ENCODE data around the gene GABBR2.
A peak's percentile ranks its signal among the peaks of the same experiment; 100 is the strongest.

The GABBR2 gene

DNA sequence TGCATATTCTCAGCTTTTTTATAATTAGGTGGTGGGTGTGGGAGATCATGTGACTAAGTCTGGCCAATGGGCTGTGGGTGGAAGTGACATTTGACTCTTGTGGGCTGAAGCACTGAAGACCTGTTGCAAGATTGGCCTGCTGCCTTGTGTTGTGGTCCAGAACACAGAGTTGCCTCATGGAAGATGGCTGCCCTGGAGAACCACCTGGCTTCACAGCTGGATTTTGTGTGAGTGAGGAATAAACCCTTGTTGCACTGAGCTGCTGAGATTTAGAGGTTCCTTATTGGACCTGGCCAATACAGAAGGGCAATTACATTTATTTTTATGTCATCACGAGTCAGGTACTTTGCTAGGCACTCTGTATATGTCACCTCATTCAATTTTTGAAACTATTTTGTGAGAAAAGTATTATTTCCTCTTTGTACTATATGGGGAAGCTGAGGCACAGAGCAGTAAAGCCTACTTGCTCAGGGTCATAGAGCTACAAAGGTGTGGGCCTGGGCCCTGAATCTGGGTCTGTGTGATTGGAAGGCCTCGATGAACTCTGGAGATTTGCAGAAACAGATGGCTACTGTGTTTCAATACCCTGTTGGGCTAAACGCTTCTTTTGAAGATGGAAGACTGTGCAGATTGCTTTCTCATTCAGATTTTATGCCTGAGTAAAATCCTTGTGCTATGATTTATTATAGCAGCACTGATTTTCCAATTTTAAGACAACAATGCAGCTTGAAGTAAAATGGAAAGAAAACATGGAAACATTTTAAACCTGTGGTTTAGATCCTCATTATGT lies 382.1 kb downstream of the GABBR2 start:
- Mint-ChIP-seq H3K27ac (no peak overlapping the region), H3K9me3 (no peaks in the 10 kb centered on the region), H3K4me3 (no peak overlapping the region), H3K27me3 (peaks cover 3% of the 10 kb centered on the region), H3K4me1 (peaks cover 2% of the 10 kb centered on the region), H3K36me3 (no peaks in the 10 kb centered on the region)
- CTCF ChIA-PET = interaction anchor here (1.9 kb wide), 1 partner anchor 11 kb away, joined by 8 read pairs; no protein-coding TSS in a partner anchor
- no peak for DNase-seq

DNA sequence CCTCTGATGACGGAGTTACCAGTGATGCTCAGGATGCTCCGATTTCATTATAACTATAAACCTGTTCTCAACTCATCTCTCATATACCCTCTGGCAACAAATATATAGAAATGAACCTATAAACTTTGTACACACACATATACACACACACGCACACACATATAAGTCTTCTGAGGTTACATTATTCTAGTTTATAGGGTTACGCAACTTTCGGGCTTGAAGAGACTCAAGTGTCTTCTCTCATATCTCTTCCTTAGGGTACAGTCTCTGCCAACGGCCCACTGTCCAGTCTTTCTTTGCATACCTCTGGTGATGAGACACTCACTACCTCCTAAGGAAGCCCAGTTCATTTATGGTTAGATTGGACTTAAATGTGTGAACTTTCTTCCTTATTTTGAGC lies 383.9 kb downstream of the GABBR2 start:
- H3K36me3 Mint-ChIP-seq = no peaks in the 10 kb centered on the region
- peaks cover 2% of the 10 kb centered on the region for H3K4me1 Mint-ChIP-seq
- no peaks in the 10 kb centered on the region for H3K27me3 Mint-ChIP-seq
- no peaks in the 10 kb centered on the region for H3K9me3 Mint-ChIP-seq
- DNase-seq = no peak
- H3K4me3 Mint-ChIP-seq = no peak overlapping the region
- CTCF ChIA-PET = no interaction called here
- no peak overlapping the region for H3K27ac Mint-ChIP-seq

GRCh38 chr9:98323831-98324135 lies 385.0 kb downstream of the GABBR2 start:
- Mint-ChIP-seq H3K4me3 (no peak overlapping the region), H3K27me3 (no peaks in the 10 kb centered on the region), H3K9me3 (no peaks in the 10 kb centered on the region), H3K36me3 (no peaks in the 10 kb centered on the region), H3K4me1 (peaks cover 2% of the 10 kb centered on the region), H3K27ac (no peak overlapping the region)
- no peak for DNase-seq
- CTCF ChIA-PET = interaction anchor here (0.9 to 1.0 kb wide), 2 partner anchors 9 to 452 kb away, joined by 3 read pairs; no protein-coding TSS in a partner anchor

DNA sequence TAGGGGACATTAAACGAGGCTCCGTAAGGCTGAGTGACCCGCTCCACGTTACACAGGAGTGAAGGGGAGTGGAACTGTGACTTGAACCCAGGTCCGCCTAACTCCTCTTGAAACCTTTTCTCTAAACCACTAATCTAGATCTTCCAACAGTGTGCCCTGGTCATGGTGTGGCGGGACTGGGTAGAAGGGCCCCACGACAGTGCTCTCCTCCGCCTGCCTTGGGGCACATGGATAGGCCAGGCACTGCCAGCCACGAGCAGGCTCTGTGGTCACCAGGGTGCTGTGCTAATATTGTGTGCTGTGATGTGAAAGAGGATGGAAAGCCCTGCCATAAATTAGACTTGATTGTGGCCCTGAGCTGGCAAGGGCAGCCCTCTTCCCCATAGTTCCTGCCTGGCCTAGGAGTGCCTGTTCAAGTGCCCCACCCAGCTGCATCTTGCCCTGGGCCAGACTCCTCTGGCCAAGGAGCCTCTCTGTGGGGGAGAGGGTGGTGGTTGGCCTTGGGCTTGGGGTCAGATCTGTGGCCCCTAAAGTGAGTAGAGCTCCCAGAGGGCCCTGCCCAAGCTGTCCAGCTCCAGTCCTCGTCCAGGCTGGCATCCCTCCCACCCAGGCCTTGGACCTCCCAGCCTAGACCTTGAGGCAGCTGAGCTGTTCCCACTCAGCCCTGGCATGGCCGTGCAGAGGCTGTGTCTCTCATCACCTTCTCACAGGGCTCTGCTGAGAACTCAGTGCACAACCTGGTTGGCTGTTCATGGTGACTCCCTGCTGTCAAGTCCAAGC lies 385.5 kb downstream of the GABBR2 start:
- no peaks in the 10 kb centered on the region for H3K27me3 Mint-ChIP-seq
- no peak overlapping the region for H3K27ac Mint-ChIP-seq
- DNase-seq = no peak
- no peak overlapping the region for H3K4me3 Mint-ChIP-seq
- no peaks in the 10 kb centered on the region for H3K9me3 Mint-ChIP-seq
- H3K4me1 Mint-ChIP-seq = peaks cover 2% of the 10 kb centered on the region
- H3K36me3 Mint-ChIP-seq = no peaks in the 10 kb centered on the region
- CTCF ChIA-PET = interaction anchor here (0.9 to 1.0 kb wide), 2 partner anchors 8 to 453 kb away, joined by 3 read pairs; no protein-coding TSS in a partner anchor

GRCh38 chr9:98321269-98321668 lies 387.5 kb downstream of the GABBR2 start:
- H3K9me3 Mint-ChIP-seq = no peaks in the 10 kb centered on the region
- no peak for DNase-seq
- no peaks in the 10 kb centered on the region for H3K27me3 Mint-ChIP-seq
- peaks cover 2% of the 10 kb centered on the region for H3K4me1 Mint-ChIP-seq
- CTCF ChIA-PET = no interaction called here
- no peak overlapping the region for H3K27ac Mint-ChIP-seq
- H3K4me3 Mint-ChIP-seq = no peak overlapping the region
- H3K36me3 Mint-ChIP-seq = no peaks in the 10 kb centered on the region

DNA sequence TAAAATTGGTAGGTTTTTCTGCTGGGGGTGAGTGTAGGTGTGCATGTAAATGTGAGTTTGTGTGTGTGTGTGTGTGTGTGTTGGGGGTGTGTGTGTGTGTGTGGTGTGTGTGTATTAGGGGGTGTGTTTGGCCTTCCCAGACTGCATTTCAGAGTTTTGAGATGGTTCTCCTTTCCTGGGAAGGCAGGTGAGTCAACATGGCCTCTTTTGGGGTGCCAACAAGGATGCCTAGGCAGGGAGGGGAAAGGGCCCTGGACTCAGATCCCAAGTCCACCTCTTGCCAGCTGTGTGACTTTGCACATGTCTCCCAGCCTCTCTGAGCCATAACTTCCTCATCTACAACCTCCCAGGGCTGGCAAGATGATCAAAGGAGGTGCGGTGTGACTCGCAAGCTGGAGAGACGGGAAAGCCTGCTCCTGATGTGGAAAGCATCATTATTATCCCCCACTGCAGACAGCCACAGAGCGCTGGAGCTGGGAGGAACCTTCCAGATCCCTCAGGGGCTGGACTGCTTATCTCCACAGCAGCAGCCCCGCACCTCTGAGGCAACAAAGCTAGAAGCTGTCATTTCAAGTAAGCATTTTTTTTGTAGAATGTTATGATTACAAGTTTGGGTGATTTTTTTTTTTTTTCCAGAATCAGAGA lies 389.8 kb downstream of the GABBR2 start:
- Mint-ChIP-seq H3K27ac (no peak overlapping the region), H3K27me3 (peaks cover 16% of the 10 kb centered on the region), H3K4me1 (peaks cover 5% of the 10 kb centered on the region), H3K4me3 (no peak overlapping the region), H3K9me3 (no peaks in the 10 kb centered on the region), H3K36me3 (no peaks in the 10 kb centered on the region)
- DNase-seq = no peak
- CTCF ChIA-PET = no interaction called here

DNA sequence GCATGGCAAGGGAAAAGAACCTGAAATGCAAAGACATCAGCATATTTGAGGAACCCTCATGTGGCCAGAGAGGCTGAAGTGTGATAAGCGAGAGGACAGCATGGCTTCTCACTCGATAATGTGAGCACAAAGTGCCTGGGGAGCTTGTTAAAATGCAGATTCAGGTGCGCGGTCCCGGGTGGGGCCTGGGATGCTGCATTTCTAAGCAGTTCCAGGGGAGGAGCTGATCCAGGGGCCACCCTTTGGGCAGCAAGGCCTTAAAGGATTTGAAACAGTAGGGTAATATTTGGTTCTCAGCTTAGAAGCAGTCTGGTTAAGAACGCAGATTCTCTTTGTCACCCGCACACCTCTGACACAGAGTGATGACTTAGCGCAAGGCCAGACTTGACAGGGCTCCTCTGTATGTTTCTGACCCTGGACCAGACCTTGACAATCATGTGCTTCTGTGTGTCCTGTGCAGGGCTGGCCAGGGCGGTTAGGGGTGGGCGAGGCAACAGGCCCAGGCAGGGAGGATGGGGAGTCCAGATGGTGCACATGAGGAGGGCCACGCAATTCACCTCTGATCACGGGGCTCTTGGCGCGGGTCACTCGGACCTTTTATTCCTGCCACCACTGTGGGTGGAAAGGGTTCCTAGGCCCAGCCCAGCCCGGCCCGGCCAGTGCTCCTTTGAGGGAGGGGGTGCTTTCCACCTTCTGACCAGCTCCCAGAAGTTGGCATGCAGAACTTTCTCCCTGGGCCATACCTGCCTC lies 390.5 kb downstream of the GABBR2 start:
- CTCF ChIA-PET = no interaction called here
- Mint-ChIP-seq H3K27me3 (peaks cover 22% of the 10 kb centered on the region), H3K4me1 (peaks cover 5% of the 10 kb centered on the region), H3K9me3 (no peaks in the 10 kb centered on the region), H3K36me3 (no peaks in the 10 kb centered on the region), H3K27ac (no peak overlapping the region), H3K4me3 (no peak overlapping the region)
- no peak for DNase-seq

DNA sequence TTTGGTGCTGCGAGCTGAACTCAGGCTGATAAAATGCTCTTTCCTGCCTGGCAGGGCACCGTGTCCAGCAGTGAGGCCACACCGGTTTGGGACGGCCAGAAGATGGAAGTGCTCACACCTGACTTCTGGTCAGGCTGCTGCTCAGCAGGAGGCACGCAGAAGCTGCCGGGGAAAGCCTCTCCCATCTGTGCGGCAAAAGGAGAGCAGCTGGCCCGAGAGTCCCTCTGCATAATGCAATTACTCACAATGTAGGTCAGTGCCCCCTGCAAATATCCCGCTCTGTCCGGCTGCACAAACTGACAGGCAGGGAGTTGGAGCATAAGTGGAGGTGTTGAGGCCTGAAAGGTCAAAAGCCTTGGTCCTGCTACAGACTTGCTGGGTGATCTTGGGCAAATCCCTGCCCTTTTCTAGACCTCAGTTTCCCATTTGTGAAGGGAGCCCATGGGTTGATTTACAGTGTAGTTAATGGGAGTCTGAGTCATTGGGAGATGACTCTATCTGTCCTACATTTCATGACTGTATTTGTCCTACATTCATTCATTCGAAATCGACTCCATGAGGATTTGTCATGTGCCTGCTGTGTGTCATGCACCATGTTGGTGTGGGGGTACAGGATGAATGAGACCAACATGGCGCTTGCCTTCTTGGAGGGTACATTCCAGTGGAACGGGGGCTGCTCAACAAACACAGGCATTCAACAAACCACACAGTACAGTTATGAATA lies 391.4 kb downstream of the GABBR2 start:
- no peak overlapping the region for H3K4me3 Mint-ChIP-seq
- DNase-seq = no peak
- H3K27ac Mint-ChIP-seq = no peak overlapping the region
- CTCF ChIA-PET = interaction anchor here (2.4 to 5.2 kb wide), 2 partner anchors 10 to 457 kb away, joined by 10 to 66 read pairs; no protein-coding TSS in a partner anchor
- peaks cover 5% of the 10 kb centered on the region for H3K4me1 Mint-ChIP-seq
- H3K36me3 Mint-ChIP-seq = no peaks in the 10 kb centered on the region
- H3K9me3 Mint-ChIP-seq = no peaks in the 10 kb centered on the region
- H3K27me3 Mint-ChIP-seq = peaks cover 22% of the 10 kb centered on the region

DNA sequence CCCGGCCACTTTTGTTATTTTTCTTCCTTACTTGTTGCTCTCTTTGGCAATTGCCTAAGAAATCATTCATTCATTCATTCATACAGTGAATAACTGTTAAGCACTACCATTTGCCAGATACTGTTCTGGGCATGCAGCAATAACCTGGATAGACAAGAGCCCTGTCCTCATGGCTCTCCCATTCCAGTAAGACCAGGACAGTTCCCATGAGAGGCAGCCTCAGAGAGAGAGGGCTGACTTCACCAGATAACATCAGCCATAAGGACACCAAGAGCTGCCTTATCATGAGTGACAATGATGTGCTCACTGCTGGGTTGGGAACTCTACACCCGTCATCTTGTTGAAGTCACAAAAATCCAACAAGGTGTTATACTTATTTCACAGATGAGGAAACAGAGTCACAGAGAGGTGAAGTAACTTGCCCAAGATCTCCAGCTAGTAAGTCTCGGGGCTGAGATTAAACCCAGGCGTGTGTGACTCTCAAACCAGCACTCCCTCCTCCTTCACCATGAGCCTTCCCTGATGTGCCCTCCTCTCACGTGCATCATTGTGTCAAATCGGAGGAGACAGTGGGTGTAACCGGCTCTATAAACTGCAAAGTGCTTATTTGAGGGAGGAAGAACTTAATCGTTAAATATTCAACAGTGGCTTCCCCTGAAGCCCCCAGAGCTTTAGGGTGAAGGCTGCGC lies 392.1 kb downstream of the GABBR2 start:
- H3K27ac Mint-ChIP-seq = no peak overlapping the region
- H3K4me1 Mint-ChIP-seq = peaks cover 5% of the 10 kb centered on the region
- no peaks in the 10 kb centered on the region for H3K9me3 Mint-ChIP-seq
- peaks cover 22% of the 10 kb centered on the region for H3K27me3 Mint-ChIP-seq
- no peak overlapping the region for H3K4me3 Mint-ChIP-seq
- H3K36me3 Mint-ChIP-seq = no peaks in the 10 kb centered on the region
- CTCF ChIA-PET = interaction anchor here (0.9 to 5.2 kb wide), 8 partner anchors 10 to 476 kb away, joined by 3 to 66 read pairs (median 4); no protein-coding TSS in a partner anchor
- no peak for DNase-seq

GRCh38 chr9:98315551-98316060 lies 393.1 kb downstream of the GABBR2 start:
- Mint-ChIP-seq H3K4me1 (peaks cover 5% of the 10 kb centered on the region), H3K4me3 (no peak overlapping the region), H3K27me3 (peaks cover 22% of the 10 kb centered on the region), H3K27ac (no peak overlapping the region), H3K36me3 (no peaks in the 10 kb centered on the region), H3K9me3 (no peaks in the 10 kb centered on the region)
- DNase-seq = peak; percentile 89
- CTCF ChIA-PET = interaction anchor here (0.7 to 5.2 kb wide), 14 partner anchors 8 to 477 kb away, joined by 3 to 66 read pairs (median 4); no protein-coding TSS in a partner anchor

DNA sequence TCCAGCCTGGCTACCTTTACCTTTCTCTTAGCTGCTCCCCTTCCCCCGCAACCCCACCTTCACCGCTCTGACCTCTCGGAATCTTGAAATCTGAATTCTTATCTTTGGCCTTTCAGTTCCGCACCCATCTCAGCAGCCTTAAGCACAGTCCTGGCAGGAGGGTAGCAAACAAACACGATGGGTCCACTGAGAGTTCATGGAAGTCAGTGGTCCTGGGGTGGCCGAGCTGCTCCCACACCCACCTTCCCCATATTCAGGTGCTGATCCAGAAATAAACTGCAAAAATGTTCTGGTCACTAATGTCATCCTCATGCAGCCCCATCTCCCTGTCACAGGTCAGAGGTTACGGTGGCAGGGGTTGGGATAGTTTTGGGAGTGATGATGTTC lies 393.7 kb downstream of the GABBR2 start:
- Mint-ChIP-seq H3K9me3 (no peaks in the 10 kb centered on the region), H3K36me3 (no peaks in the 10 kb centered on the region), H3K4me1 (peaks cover 5% of the 10 kb centered on the region), H3K27me3 (peaks cover 22% of the 10 kb centered on the region), H3K4me3 (no peak overlapping the region), H3K27ac (peak overlapping the region; percentile 52)
- no peak for DNase-seq
- CTCF ChIA-PET = interaction anchor here (0.7 to 5.2 kb wide), 11 partner anchors 8 to 477 kb away, joined by 3 to 66 read pairs (median 4); no protein-coding TSS in a partner anchor

DNA sequence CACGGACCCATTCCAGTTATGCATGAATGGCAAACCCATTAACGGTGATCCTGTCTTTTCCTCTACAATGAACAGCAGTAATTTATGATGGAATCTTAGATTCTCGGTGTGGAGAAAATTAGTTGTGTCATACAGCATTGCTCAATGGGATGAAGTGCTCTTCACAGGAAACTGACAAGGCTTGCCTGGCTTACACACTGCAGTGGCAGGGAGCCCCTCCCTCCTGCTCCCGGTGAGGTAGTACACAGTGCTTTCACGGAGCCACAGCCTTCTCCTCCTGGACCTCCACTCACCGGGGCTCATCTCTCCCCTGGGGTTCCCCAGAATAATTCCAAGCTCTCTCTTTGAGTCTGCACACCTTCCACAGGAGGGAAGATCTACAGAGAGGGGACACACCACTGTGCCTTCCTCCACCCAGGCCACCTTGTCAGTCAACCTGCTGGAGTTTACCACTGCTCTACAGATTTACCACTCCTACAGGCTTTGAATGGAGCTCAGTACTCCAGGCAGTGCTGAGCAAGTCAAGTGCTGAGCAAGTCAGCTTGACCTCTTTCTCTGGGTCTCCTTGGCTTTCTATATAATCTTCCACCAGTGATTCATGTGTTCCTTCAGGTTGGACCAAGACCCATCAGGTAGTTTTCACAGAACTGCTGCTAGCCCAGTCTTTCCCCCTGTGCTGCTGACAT lies 394.2 kb downstream of the GABBR2 start:
- H3K9me3 Mint-ChIP-seq = no peaks in the 10 kb centered on the region
- H3K27me3 Mint-ChIP-seq = peaks cover 22% of the 10 kb centered on the region
- H3K4me1 Mint-ChIP-seq = peaks cover 5% of the 10 kb centered on the region
- no peak overlapping the region for H3K27ac Mint-ChIP-seq
- CTCF ChIA-PET = interaction anchor here (0.7 to 5.2 kb wide), 11 partner anchors 8 to 478 kb away, joined by 3 to 66 read pairs (median 4); no protein-coding TSS in a partner anchor
- no peak overlapping the region for H3K4me3 Mint-ChIP-seq
- no peak for DNase-seq
- no peaks in the 10 kb centered on the region for H3K36me3 Mint-ChIP-seq
